H1 (cell line): ENCODE data around the gene PTPRH.

ENCODE experiments used
- CHD7 ChIP-seq: fragments of 300-600 bp; sonication (generic); IDR thresholded peaks from 2 replicates; pipeline ENCODE4 v1.7.1; 2012; ENCODE audit warnings: low read length, moderate library complexity, mild to moderate bottlenecking, inconsistent platforms; ENCODE audit not compliant: insufficient replicate concordance
- CTCF ChIP-seq, 3 experiments: IDR thresholded peaks; 1 replicate in 2 of 3; 2 replicates in 1 of 3; pipeline versions ENCODE4 v1.5.1 to v1.6.1; 2011; ENCODE audit warnings: low read length in 3 of 3, mild to moderate bottlenecking in 3 of 3, inconsistent platforms in 2 of 3, low read depth in 1 of 3, moderate library complexity in 1 of 3; ENCODE audit not compliant: insufficient read depth in 1 of 3; ENCODE audit errors: control extremely low read depth in 1 of 3
- GTF2F1 ChIP-seq: IDR thresholded peaks from 2 replicates; pipeline ENCODE4 v1.6.1; 2012; ENCODE audit warnings: low read depth, low read length, improper control_type of control experiment, borderline replicate concordance
- PHF8 ChIP-seq: fragments of 200-600 bp; sonication (generic); conservative IDR thresholded peaks from 2 replicates; pipeline ENCODE4 v1.7.1; 2012; ENCODE audit warnings: low read depth, mild to moderate bottlenecking, inconsistent platforms, low read length, moderate library complexity
- YY1 ChIP-seq: IDR thresholded peaks from 2 replicates; pipeline ENCODE4 v1.6.1; 2011; ENCODE audit warnings: low read depth, mild to moderate bottlenecking, low read length

GRCh38 chr19:55181740-55182139, 27.6 kb downstream of the PTPRH start:
- TF ChIP-seq GTF2F1, result no peak
- no peak for TF ChIP-seq CTCF (IDR thresholded peaks at IDR 0.05; ENCODE audit: control extremely low read depth in 1 of 3, insufficient read depth in 1 of 3, low read depth in 1 of 3, low read length in 3 of 3)
- TF ChIP-seq PHF8, result no peak
- no peak for TF ChIP-seq YY1
- TF ChIP-seq CHD7, result no peak
